ENCODE measurements around the gene RAB27A. TPM values are rescaled to one million over a fixed set of nuclear protein-coding genes. Genes with fewer than 3 reads are reported as not detected.

RAB27A gene
- total and polyA plus RNA-seq, 2 of the 13 experiments (the other 11 are each of a cell fraction or from before 2014, with no cell fraction given) = 3.4 to 8.1 TPM

GRCh38 chr15:55282284-55282833, 7.3 kb downstream of the RAB27A start (continued):
- no peak for TF ChIP-seq ZBTB7B (CRISPR knock-in tag; IDR thresholded peaks at IDR 0.05)
- TF ChIP-seq SMAD9 (CRISPR knock-in tag; IDR thresholded peaks at IDR 0.05) = no peak
- TF ChIP-seq ZNF234 (CRISPR knock-in tag; conservative IDR thresholded peaks at IDR 0.05) = no peak
- TF ChIP-seq ZNF83 (CRISPR knock-in tag; IDR thresholded peaks at IDR 0.05; ENCODE audit: borderline replicate concordance) = no peak

GRCh38 chr15:55281517-55282228, 7.9 kb downstream of the RAB27A start:
- Histone ChIP-seq H3K9ac (ENCODE audit: insufficient read depth, low read depth, low read length) (no peak overlapping the region), H3K4me1 (ENCODE audit: insufficient read depth, low read length) (peaks cover 12% of the 10 kb centered on the region), H3K4me3 (replicated peaks in 1 of 3; ENCODE audit: insufficient read depth in 1 of 3, low read depth in 2 of 3, low read length in 3 of 3) (no peak overlapping the region), H2AFZ (ENCODE audit: low read length) (no peak overlapping the region), H3K36me3 (replicated peaks in 1 of 2; ENCODE audit: control insufficient read depth in 1 of 2, insufficient read depth in 2 of 2, low read length in 2 of 2) (no peaks in the 10 kb centered on the region), H3K9me3 (ENCODE audit: low read length) (no peaks in the 10 kb centered on the region), H3K4me2 (ENCODE audit: low read depth, low read length) (no peak overlapping the region), H4K20me1 (ENCODE audit: insufficient read depth, low read length) (no peaks in the 10 kb centered on the region), H3K79me2 (ENCODE audit: insufficient read depth, low read length) (no peaks in the 10 kb centered on the region), H3K27ac (ENCODE audit: extremely low read length, insufficient read depth, low read length) (no peak overlapping the region), H3K27me3 (ENCODE audit: control insufficient read depth in 1 of 2, insufficient read depth in 2 of 2, low read length in 2 of 2) (no peaks in the 10 kb centered on the region)
- no TSS peak for BruUV-seq (replicated peaks)
- TF ChIP-seq ZNF496 (CRISPR knock-in tag; IDR thresholded peaks at IDR 0.05; ENCODE audit: insufficient replicate concordance) (no peak), CENPX (CRISPR knock-in tag; IDR thresholded peaks at IDR 0.05) (no peak), TBP (CRISPR knock-in tag; IDR thresholded peaks at IDR 0.05) (no peak), ZNF746 (CRISPR knock-in tag; IDR thresholded peaks at IDR 0.05) (no peak), ZNF564 (CRISPR knock-in tag; IDR thresholded peaks at IDR 0.05) (no peak), ZNF703 (CRISPR knock-in tag; IDR thresholded peaks at IDR 0.05; ENCODE audit: borderline replicate concordance) (no peak), GATA4 (IDR thresholded peaks at IDR 0.05; ENCODE audit: borderline replicate concordance, low read depth) (no peak), MLXIP (CRISPR knock-in tag; IDR thresholded peaks at IDR 0.05; ENCODE audit: borderline replicate concordance) (no peak), ZNF12 (CRISPR knock-in tag; IDR thresholded peaks at IDR 0.05) (no peak), TARDBP (CRISPR knock-in tag; IDR thresholded peaks at IDR 0.05) (no peak), KAT8 (CRISPR knock-in tag; IDR thresholded peaks at IDR 0.05) (no peak), ZNF17 (CRISPR knock-in tag; IDR thresholded peaks at IDR 0.05) (no peak), POLR2A (IDR thresholded peaks at IDR 0.05; ENCODE audit: insufficient read depth in 1 of 2, low read depth in 2 of 2, low read length in 2 of 2) (no peak), THAP9 (CRISPR knock-in tag; IDR thresholded peaks at IDR 0.05; ENCODE audit: borderline replicate concordance) (no peak)
- ChIA-PET CTCF (ENCODE audit: low intra/inter-chr PET ratio, low total read pairs) (no interaction called here), POLR2A (no interaction called here)
- no peak for ATAC-seq
- DNase-seq (ENCODE audit: low spot score) = no peak
- intact Hi-C loops (cut with micrococcal nuclease; ENCODE audit: unreplicated experiment) = no loop called here
- in situ Hi-C loops (cut with HindIII; ENCODE audit: extremely low pct_ligation_motif_present, low pct_unique_long_range_greater_than_20kb) = no loop called here
- no peak for FAIRE-seq
